NCI-H748 (cell line): ENCODE results near the gene AFAP1.
A peak's percentile ranks its signal among the peaks of the same experiment; 100 is the strongest.

Source experiments
- DNase-seq: peaks from one replicate; lab custom pipeline; 2025; ENCODE audit not compliant: unreplicated experiment; lab: John Stamatoyannopoulos, UW

The AFAP1 gene

GRCh38 chr4:7725951-7726350, 213.7 kb downstream of the AFAP1 start:
- no peak for DNase-seq

GRCh38 chr4:7723625-7724024, 216.0 kb downstream of the AFAP1 start:
- no peak for DNase-seq

GRCh38 chr4:7722766-7723387, 216.8 kb downstream of the AFAP1 start:
- DNase-seq, result no peak

DNA sequence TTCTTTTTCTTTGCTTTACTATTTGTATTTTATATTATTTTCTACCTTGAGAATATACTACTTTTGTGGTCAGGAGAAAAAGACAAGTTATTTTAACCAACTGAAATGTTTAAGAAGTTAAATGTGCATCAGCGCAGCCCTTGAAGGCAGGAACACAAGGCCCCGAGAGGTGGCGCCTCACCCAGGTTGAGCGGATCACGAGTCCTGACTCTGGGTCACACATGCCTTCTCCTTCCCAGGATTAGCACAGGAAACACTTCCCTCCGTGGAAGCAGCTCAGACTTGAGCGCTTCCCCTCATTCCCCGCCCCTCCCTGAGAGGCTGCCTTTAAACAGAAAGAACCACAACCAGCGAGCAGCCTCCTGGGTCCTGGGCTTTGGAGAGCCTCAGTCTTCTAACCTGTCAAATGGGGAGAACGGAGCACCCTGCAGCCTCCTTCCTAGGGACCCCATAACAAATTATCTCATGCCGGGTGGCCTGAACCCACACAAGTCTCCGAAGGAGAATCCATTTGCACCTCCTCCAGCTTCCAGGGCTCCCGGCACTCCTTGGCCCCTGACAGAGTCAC, 217.6 kb downstream of the AFAP1 start:
- DNase-seq, result no peak

DNA sequence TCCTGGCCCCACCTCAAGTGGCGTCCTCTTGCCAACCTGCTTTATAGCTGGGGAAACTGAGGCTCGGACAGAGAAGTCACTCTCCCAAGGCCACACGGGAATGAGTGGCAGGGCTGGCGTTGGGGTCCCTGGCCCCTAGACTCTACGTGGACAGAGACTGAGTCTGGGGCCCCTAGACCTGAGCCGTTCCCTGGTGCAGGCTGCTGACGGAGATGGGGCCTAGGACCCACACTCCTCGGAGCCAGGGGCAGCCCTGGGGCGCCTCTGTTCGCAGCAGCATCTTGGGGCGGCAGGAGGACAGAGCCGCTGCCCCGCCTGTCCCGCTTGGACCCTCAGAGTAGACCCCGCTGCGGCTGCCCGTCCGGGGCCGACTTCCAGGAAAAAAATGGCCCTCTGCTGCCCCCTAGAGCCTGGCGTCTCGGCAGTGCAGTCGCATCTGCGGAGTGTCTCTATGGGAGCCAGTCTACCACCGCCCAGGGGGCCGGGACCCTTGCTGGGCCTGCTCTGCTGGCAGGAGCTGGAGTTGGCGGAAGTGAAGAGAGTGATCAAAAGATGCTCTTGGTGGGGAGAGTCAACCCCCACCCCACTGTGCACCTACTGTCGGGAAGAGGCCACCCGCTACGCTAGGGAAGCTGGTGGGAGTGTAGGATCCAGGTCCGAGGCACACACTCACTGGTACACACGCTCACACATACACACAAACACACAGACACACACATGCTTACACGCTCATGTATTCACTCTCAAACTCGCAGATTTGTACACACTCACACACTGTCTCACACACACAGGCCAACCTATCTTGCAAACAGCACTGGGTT, 220.1 kb downstream of the AFAP1 start:
- peak; percentile 43 for DNase-seq

DNA sequence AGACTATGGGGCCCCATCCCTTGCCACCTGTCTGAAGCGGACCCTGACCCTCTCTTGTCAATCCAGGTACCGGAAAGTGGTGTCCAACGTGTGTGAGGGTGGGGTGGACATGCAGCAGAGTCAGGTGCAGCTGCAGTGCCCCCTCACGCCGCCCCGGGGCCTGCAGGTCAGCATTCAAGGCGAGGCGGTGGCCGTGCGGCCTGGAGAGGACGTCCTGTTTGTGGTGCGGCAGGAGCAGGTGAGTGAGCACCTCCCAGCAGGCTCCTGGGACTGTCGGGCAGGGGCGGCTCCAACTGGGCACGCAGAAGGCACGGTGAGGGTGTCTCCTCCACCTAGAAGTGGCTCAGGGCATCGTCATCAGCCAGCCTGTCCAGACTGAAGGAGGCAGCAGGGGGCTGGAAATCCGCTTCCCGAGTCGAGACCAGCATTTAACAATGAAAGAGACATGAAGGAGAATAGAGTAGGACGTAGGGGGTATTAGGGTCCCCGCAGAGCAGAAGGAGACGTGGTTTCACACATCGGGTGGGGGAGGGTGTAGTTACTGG, 221.6 kb downstream of the AFAP1 start:
- no peak for DNase-seq

- no peak for DNase-seq
Measured at GRCh38 chr4:7717161-7717560, 222.5 kb downstream of the AFAP1 start.

GRCh38 chr4:7716010-7716721, 223.5 kb downstream of the AFAP1 start:
- no peak for DNase-seq

DNA sequence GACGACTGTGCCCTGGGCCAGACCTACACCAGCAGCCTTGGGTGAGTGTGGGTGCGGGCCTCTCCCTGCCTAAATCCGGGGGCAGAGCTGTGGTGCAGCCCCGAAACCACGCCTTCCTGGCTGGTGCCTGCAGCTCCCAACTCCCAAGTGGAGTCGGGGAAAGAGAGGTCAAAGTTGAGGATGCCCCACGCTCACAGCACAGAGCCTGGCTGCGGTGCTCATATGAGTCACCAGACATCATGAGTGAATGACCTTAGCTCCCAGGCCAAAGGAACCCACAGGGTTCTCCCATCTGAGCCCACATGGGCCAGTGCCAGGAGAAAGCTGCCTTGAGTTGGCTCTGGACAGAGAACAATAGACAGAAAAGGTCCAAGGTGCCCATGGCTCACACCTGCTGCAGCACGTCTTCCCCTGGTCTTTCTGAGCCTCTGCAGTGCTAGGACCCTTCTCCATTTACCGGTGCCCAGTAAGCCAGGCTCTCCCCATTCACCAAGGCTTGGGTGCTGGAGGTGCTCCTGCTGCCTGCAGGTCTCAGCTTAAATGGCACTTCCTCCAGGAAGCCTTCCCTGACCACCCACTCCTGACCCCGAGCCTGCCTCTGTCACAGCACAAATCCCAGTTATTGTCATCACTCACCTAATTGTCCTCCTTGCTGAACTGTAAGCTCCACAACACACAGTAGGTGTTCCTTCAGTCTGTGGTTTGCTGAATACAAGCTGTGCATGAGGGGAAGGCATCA, 224.2 kb downstream of the AFAP1 start:
- no peak for DNase-seq

DNA sequence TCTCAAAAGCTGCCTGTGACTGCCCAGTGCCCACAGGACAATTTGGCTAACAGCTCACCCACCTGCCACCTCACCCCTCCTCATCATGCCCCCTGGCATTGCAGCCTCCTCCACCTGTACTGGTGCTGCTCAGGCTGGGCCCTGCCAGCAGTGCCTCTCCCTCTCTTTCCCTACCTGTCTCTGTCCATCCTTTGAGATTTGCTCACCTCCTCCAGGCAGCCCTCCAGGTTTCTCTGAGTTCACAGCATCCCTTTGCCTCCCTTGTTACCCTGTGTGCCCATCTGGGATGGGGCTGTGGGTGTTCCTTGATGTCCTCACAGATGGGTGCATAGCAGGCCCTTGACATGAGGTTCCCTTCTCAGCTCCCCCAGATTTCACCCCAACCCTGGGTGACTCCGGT, 224.9 kb downstream of the AFAP1 start:
- DNase-seq, result no peak

DNA sequence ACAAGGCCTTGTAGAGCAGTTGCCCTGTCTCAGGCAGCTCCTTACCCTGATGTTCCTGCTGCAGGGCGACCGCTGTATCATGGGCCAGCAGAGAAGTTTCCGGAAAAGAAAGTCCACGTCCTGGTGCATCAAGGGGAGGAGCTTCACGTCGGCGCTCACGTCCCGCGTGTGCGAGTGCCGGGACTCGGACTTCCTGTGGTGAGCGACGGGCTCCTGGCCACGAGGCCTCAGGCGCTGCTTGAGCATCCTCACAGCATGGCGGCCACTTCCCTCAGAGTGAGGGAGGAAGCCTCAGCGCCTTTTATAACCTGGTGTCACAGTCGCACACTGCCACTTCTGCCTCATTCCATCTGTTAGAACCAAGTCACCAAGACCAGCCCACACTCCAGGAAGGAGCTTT, 225.5 kb downstream of the AFAP1 start:
- no peak for DNase-seq

GRCh38 chr4:7713757-7714156, 225.9 kb downstream of the AFAP1 start:
- DNase-seq, result no peak

DNA sequence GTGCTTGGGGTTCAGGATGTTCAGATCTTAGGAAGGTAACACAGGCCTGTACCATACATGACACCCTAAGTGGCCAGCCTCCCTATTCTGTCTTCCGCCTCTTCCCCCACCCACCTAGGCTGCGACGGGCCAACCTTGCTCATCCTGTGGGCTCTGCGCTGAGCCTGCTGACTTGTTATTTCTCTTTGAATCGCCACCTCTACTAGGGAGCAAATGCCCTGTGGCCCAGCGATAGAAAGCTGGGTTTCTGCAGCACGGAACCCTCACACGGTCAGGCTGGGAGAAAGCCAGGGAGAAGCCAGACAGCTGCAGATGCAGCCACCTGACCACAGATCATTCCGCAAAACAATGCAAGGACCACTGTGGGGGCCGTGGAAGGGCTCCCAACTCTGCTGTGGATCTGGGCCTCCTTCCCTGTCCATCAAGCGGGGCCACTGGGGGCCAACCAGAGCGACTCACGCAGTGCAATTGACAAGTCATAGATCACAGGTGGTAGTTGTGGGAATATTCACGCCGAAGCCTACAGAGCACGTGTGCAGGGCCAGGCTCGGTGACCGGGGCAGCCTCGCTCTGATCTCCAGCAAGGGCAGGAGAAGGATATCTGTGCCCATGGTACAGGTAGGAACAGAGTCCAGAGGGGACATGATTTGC, 227.5 kb downstream of the AFAP1 start:
- no peak for DNase-seq

DNA sequence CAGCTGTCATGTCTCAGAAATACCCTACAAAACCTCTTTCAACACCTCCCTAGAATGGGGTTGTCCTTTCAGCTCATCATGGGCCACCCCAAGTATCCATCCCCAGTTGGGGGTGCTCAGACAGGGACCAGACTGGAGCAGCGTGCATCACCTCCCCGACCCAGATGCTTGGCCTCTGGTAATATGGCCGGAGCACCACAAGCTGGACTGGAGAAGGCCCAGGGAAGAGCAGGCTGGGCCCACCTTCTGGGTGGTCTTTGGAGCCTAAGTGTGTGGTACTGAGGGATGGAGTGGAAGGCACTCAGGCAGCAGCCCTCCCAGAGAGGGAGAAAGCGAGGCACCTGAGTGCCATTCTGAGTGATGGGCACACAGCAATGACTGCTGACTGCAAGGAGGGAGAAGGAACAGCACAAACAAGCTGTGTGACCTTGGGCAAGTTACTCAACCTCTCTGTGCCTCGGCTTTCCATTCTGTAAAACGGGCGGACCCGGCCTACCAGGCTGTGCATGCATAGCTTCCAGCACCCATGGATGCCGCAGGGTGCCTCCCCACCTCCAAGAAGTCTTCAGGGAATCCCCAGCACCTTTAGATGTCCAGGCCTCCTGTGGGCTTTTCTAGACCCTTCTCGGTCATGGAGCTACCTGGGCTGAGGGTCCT, 228.2 kb downstream of the AFAP1 start:
- DNase-seq, result no peak

GRCh38 chr4:7710576-7711306, 228.9 kb downstream of the AFAP1 start:
- no peak for DNase-seq

- no peak for DNase-seq
Measured at GRCh38 chr4:7710126-7710525, 229.5 kb downstream of the AFAP1 start.

GRCh38 chr4:7709431-7709830, 230.2 kb downstream of the AFAP1 start:
- DNase-seq, result no peak

DNA sequence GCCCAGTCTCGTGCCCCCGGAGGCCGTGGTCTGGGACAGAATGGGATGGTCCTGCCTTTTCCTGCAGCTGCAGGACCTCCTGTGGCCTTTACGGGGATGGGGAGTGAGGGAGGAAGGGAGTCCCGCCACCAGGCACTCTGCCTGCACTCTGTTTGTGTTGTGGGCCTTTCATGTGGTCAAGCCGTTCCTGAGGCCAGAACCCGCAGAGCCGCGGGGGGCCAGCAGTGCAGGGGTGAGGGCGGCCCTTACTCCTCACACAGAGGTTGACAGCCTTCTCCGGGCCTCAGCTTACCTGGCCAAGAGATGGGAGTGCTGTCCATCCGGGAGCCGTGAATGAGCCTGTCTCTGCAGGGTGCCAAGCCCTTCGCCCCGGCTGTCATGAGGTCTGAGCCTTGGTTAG, 230.7 kb downstream of the AFAP1 start:
- no peak for DNase-seq
